Measurements from ENCODE around the gene BTRC.
A peak's percentile ranks its signal among the peaks of the same experiment; 100 is the strongest.
"Not testable (repeated sequence)": the region's sequence is repeated elsewhere in the genome, so short reads cannot be mapped to it uniquely, and the experiment has no call there.

The BTRC gene

GRCh38 chr10:101351017-101351416, 2.9 kb upstream of the BTRC start:
- DNase-seq = no peak

GRCh38 chr10:101351477-101351876, 2.5 kb upstream of the BTRC start:
- no peak for DNase-seq

DNA sequence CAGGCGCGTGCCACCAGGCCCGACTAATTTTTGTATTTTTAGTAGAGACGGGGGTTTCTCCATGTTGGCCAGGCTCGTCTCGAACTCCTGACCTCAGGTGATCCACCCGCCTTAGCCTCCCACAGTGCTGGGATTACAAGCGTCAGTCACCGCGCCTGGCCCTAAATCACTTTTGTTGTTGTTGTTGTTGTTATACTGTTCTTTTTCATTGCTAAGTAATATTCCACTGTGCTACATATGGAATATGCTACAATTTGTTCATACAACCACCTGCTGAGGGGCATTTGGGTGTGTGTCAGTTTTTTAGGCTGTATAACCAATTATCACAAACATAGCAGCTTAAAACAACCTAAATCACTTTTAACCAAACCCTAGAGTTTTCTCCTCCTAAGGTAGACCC, 1.1 kb upstream of the BTRC start:
- DNase-seq = not testable (repeated sequence)

- peak; percentile 32 to 36 for DNase-seq
These were observed 535 bp downstream of the BTRC start for GRCh38 chr10:101354328-101355071.

DNA sequence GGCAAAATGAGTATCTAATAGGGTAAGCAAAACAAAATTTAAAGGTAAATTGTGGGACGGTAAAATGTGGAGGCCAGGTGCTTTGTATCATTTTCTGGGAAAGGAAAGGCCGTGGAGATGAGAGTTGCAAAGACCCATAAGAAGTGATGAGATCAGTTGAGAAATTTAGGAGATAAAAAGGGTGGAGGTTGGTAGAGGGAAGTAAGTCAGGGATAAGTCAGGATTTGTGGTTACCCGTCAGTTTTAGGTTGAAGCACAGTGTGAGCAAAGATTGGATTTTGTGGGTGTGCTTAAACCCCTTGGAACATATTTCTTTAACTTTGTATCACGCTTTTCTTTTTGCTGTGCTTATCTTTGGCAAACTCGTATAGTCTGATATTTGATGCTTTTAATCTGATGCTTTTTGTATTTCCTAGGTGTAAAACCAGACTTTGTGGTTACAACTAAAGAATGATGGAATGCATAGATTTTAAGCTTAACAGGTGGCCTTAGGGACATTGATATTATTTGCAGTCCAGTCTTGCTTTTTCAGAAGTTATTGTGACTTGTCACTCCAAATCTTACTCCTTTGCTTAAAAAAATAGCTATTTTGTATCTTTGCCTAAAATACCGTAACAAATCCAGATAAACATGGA, 1.2 kb downstream of the BTRC start:
- no peak for DNase-seq

GRCh38 chr10:101356132-101356531, 2.2 kb downstream of the BTRC start:
- DNase-seq = no peak

DNA sequence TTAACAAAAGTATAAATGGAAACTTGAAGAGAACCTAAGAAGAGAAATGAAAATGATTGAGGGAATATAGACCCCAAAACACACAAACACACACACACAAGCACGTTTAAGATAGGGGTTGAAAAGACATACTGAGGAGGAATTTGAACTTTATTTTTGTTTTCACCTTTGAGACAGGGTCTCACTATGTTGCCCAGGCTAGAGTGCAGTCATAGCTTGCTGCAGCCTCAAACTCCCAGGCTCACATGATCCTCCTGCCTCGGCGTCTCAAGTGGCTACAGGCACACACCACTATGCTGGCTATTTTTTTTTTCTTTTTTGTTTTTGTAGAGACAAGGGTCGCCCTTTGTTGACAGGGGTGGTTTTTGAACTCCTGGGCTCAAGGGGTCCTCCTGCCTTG, 4.0 kb downstream of the BTRC start:
- no peak for DNase-seq

GRCh38 chr10:101358706-101359300, 4.8 kb downstream of the BTRC start:
- no peak for DNase-seq

DNA sequence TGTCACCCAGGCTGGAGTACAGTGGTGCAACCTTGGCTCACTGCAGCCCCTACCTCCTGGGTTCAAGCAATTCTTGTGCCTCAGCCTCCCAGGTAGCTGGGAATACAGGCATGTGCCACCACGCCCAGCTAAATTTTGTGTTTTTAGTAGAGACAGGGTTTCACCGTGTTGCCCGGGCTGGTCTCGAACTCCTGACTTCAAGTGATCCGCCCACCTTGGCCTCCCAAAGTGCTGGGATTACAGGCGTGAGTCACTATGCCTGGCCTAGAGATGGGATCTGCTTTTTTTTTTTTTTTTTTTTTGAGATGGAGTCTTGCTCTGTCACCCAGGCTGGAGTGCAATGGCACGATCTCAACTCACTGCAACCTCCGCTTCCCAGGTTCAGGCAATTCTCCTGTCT, 6.1 kb downstream of the BTRC start:
- not testable (repeated sequence) for DNase-seq

- DNase-seq = not testable (repeated sequence)
These were observed 6.9 kb downstream of the BTRC start for GRCh38 chr10:101360841-101361240.

DNA sequence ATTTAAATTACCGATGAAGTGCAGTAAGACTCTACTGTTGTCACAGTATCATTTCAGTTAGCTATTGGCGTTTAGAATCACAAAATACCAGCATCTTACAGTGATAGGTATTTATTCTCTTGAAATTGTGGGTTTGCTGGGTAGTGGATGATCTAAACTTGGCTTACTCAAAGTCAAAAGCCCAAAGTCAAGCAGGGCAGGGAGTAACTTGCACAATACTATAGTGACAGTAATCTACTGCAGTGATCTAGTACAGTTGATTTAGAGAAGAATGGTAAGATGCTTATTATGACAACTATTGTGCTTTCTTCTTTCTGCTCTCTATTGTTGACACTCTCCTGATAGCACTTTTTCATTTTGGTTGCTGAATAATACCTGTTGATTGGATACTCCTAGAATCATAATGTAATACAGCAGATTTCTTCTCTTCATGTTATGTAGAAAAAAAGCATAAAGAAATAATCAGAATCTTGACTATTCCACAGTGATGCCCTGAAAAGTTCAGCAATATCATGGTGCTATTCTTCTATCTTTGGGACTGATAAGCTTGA, 10.0 kb downstream of the BTRC start:
- DNase-seq = no peak

DNA sequence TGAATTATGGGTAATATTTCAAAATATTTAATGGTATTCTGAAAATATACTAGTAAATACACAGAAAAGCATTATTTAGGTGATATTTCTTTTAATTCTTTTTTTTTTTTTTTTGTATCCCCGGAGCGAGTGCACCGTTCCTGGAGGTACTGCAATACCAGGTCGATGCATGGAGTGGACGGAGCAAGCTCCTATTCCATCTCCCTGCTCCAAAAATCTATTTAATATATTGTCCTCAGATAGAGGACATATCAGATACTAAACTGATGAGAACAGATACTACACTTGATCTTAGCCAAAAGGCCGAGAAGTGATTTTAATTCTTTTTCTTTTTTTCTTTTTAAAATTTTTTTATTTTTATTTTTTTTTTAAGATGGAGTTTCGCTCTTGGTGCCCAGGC, 10.8 kb downstream of the BTRC start:
- DNase-seq = no peak

DNA sequence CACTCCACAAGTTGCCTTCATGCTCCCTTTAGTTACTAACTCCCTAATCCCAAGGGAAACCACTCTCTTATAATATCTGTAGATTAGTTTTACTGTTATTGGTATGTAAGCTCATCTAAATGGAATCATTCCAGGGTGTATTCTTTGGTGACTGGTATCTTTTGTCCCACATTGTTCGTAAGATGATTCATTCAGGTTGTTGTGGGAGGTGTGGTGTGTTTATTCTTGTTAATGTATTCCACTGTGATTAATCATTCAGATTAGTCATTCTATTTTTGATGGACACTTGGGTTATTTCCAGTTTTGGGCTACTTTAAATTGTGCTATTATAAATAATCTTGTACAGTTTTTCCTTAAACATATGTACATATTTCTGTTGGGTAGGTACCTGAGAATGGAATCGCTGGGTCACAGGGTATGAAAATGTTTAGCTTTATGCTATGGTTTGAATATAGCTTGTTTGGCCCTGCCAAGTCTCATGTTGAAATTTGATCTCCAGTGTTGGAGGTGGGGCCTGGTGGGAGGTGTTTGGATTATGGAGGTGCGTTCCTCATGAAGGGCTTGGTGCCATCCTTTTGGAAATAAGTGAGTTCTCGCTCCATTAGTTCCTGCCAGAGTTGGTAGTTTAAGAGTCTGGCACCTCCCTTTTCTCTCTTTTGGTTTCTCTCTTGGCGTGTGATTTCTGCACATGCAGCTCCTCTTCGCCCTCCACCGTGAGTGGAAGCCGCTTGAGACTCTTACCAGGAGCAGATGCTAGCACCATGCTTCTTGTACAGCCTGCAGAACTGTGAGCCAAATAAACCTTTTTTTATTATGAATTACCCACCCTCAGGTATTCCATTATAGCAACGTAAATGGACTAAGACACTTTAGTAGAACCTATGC, 13.8 kb downstream of the BTRC start:
- no peak for DNase-seq

DNA sequence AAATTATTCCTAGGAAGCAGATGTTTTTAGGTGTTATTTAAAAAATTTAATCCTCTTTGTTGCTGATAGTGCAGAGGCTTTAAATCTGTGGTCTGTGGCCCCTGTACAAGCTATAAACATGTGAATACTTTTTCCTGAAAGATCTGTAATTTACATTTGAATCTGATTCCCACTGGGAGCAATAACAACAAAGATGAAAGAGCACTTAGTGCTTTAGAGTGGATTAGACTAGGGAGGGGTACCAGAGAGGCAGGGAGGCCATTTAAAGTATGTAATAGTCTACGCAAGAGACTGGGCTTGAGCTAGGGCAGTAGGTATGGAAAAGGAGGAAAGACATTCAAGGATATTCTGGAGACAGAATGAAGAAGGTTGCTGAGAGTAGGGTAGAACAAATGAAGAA, 19.1 kb downstream of the BTRC start:
- no peak for DNase-seq

DNA sequence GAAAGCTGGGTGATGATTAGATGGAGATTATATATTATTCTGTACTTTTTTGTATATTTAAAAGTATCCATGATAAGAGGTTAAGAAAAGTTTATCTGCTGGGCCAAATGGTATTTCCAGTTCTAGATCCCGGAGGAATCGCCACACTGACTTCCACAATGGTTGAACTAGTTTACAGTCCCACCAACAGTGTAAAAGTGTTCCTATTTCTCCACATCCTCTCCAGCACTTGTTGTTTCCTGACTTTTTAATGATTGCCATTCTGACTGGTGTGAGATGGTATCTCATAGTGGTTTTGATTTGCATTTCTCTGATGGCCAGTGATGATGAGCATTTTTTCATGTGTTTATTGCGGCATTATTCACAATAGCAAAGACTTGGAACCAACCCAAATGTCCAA, 20.0 kb downstream of the BTRC start:
- DNase-seq = not testable (repeated sequence)

GRCh38 chr10:101375076-101375475, 21.1 kb downstream of the BTRC start:
- no peak for DNase-seq

DNA sequence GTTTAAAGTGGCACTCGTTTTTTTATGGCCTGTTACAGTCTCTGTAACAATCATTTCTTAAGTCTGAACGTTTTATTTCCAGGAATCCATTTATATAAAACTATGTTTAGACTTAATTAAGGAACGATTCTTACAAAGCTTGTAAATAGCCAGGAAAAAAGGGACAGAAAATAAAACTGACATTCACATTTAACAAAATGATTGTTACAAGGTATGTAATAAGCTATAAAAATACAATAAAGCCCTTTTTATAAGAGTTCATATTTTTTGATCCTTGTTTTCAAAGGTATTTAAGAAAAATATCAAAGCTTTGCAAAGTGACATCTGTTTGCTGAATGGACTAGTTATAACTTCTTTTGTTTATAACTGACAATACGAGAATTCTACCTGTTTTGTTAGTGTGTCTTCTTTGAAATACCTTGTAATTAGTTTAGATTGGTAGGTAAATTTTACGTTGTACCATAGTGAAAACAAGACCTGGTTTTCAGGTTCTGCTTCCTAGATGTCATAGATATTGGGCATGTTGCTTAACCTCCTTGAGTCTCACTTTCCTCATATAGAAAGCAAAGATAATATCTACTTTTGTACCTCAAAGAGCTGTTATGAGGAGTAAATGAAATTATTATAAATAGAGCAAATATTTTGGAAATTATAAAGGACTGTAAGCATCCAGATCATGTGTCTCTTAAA, 25.8 kb downstream of the BTRC start:
- no peak for DNase-seq

DNA sequence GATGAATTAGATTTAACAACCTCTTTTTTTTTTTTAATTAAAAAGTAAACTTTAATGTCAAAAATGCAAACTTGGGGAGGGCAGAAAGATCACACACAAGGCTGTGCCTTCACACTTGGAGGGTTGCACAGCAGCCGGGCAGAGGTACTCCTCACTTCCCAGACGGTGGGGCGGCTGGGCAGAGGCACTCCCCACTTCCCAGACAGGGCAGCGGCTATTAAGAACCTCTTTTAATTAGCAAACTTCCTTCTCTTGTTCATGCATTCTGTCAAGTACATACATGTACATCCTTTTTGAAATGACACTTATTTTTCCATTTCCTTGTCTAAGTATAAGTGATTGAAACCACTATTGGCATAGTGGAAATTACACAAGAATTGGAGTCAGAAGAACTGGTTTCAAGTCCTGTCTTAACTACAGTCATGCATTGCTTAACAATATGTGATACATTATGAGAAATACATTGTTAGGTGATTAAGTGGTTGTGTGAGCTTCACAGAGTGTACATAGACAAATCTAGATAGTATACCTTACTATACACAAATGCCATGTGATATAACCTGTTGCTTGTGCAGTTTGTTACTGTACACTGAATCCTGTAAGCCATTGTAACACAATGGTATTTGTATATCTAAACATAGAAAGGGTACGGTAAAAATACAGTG, 26.5 kb downstream of the BTRC start:
- DNase-seq = peak in 1 of 2 donors; percentile 55

DNA sequence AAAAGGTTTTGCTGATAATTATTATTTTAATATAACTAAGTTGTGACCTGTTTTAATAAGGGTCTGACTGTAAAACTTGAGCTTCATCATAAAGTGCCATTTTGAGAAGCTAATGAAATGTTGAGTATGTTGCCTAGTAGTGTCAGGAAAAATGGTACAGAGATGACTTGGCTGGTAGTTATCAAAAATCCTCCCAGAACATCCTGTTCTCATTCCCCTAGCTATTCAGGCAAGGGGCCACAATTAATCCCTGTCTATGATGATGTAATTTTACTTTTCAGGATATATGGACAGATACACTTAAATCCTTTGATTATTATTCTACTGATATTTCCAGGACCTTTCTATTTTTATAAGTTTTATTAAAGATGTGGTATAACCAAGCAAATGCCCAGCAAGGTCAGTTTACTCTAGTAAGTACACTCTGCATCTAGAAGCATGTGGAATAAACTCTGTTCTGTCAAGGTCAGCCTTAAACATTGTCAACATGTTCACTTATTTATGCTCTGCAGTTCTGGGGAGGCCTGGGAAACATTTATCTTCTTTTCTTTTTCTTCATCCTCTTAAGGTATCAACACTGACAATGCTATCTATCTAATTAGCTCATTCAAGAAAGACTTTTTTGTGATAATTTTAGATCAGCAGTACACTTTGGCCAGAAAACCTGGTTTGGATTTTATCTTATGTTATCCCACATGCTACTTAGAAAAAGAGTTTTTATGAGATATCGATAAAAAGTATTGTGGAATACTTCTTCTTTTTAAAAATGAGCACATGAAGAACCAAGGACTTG, 32.1 kb downstream of the BTRC start:
- DNase-seq = no peak

- DNase-seq = no peak
These were observed 32.8 kb downstream of the BTRC start for GRCh38 chr10:101386659-101387259.

Measured in inflammatory macrophage (primary cell).